Stimulated activated CD8-positive, alpha-beta memory T cell treated with anti-CD3 and anti-CD28 coated beads, Interleukin-7, amount 100 ng/mL, for 24 hours (primary cell): ENCODE results near the gene CNDP1.
"Not testable (repeated sequence)": the region's sequence is repeated elsewhere in the genome, so short reads cannot be mapped to it uniquely, and the experiment has no call there.

Experiments
- DNase-seq: peaks from one replicate; pipeline ENCODE4 v3.0.0-alpha.2; 2020; ENCODE audit warnings: low read depth

CNDP1 gene

DNA sequence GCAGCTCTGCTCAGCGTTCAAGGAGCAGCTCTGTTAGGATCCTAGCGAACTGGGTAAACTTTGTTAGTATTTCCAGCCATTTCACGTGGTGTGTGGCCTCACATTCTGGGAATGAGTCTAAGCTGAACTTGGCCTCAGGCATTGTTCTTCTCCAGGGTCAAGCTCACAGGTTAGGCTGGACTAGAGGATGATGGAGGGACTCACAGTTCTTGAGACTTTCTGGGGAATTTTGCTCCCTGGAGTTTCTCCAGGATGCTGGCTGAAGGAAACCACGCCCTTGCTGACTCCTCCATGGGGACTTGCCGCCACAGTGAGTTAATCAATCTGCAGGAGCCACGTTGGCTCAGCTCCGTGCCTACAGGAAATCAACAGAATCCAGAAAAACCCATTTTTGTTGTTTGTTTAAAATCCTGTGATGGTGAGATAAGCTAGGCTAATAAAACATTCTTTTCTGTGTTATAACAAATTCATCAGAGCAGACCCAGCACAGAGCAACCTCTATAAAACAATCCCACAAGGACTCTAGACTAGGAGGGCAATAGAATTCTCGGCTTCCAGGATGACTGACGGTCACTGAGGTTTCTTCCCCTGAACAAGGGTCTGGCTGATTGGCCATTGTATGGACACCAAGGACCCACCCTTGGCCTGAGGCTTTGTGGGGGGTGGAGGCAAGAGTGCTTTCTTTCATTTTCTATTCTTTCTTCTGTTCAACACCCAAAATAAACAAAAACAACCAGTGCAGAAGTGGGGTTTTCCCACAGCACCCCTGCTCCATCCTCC, 12.6 kb downstream of the CNDP1 start:
- no peak for DNase-seq

- no peak for DNase-seq
Observed at GRCh38 chr18:74547860-74548259, 13.6 kb downstream of the CNDP1 start.

GRCh38 chr18:74549591-74550104, 15.3 kb downstream of the CNDP1 start:
- DNase-seq: no peak

DNA sequence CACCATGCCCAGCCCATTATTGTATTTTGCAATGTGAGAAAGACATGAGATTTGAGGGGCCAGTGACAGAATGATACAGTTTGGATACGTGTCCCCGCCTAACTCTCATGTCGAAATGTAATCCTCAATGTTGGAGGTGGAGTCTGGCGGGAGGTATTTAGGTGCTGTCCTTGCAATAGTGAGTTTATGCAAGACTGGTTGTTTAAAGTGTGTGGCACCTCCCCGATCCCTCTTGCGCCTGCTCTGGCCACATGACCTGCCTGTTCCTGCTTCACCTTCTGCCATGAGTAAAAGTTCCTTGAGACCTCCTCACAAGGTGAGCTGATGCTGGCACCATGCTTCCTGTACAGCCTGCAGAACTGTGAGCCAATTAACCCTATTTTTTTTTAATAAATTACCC, 16.6 kb downstream of the CNDP1 start:
- no peak for DNase-seq

GRCh38 chr18:74551452-74551851, 17.2 kb downstream of the CNDP1 start:
- no peak for DNase-seq

DNA sequence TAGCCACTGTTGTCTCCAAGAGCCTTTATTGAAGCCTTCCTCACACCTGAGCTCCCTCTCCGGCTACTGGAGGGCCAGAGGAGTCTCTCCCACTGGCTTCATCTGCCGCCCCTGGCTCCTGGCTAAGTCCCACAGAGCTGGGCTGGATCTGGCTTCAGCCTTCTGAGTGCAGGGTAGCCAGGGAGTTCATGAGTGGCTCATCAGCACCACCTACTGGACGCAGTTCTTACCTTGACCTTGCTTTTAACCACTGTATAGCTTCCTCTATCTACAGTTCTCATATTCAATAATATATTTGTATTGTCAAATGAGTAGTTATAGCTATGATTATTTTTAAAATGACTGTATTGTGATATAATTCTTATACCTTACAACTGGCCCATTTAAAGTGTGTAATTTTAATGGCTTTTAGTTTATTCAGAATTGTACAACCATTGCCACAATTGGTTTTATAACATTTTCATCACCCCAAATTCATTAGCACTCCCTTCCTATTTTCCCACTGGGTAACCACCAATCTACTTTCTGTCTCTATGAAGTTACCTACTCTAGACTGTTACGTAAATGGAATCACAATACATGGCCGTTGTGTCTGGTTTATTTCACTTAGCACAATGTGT, 17.7 kb downstream of the CNDP1 start:
- peak; percentile 53 for DNase-seq

GRCh38 chr18:74556126-74556525, 21.8 kb downstream of the CNDP1 start:
- DNase-seq: no peak

GRCh38 chr18:74558096-74558495, 23.8 kb downstream of the CNDP1 start:
- no peak for DNase-seq

DNA sequence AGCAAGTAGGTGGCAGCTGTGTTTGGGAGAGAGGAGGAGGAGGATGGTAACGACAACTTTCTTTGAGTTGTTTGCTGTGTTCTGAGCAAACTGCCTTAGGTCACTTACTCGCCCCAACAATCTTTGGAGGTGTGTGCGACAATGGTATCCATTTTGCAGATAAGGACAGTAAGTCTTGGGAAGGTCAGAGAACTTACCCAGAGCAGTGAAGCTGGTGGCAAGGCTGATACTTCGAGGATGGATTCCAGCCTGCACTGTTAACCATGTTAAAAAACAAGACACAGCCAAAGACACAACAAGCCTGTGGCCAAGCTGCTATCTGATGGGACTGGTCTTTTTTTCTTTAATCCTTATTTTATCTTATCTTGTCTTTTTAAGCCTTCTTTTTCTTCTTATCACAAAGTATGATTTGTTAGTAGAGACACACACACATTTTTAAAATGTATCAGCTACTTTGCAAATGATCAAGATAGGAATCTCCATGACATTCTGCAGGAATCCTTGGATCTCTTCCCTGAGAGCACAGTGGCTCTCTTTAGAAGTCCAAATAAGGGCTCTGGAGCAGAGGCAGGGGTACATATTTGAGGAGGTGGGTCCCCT, 27.9 kb downstream of the CNDP1 start:
- no peak for DNase-seq

GRCh38 chr18:74562775-74563174, 28.5 kb downstream of the CNDP1 start:
- no peak for DNase-seq

GRCh38 chr18:74563999-74564398, 29.7 kb downstream of the CNDP1 start:
- DNase-seq: no peak

GRCh38 chr18:74565164-74565563, 30.9 kb downstream of the CNDP1 start:
- DNase-seq: not testable (repeated sequence)

GRCh38 chr18:74565993-74566392, 31.7 kb downstream of the CNDP1 start:
- not testable (repeated sequence) for DNase-seq

GRCh38 chr18:74567822-74568221, 33.5 kb downstream of the CNDP1 start:
- no peak for DNase-seq

- DNase-seq: no peak
Observed at GRCh38 chr18:74569401-74569800, 35.1 kb downstream of the CNDP1 start.

DNA sequence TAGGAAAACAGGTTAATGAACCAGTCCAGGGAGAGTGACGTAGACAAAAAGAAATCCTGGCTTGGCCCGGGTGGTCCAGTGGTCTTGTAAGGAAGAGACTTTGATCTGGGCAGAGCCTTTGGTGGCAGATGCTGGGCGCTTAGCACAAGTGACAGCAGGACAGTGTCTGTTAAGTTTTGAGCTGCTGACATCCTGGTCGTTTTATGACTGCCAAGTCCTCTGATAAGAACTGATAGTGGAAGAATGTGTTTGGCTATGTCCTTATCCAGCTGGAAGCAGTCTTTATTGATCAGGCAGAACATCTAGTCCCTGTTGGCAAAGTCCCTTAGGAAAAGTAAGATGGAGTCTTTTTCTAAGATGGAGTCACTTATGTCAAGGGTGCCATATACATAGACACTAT, 36.0 kb downstream of the CNDP1 start:
- no peak for DNase-seq

DNA sequence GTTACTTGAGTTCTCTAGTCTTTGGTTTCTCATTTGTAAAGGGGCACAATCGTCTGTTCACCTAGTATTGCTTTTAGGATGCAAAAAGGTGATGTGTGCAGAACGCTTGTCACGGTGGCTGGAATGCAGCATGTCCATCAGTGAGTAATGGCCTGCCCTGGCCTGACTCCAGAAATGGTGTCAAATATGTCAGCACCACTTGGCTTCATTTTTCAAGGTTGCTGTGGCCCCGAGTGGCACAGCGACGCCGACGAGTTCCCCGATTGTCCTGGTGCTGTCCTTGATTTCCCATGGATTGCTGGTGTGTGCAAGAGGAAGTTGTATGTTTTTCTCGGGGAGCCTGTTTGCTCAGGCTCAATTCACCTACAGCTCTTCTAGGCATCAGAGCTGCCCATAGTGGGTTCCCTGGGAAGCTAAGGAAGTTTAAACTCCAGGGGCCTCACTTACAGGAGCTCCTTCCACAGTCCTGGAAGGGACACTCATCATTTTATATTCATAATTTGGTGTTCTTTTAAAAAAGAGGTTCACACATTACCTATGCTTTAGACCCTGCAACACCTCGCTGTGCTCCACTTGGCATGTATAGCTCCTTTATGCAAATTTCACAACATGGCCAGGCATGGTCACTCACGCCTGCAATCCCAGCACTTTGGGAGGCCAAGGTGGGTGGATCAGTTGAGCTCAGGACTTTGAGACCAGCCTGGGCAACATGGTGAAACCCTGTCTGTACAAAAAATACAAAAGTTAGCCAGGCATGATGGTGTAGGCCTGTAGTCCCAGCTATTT, 37.8 kb downstream of the CNDP1 start:
- no peak for DNase-seq

GRCh38 chr18:74573053-74573452, 38.8 kb downstream of the CNDP1 start:
- DNase-seq: no peak

- no peak for DNase-seq
Observed at GRCh38 chr18:74574916-74575315, 40.6 kb downstream of the CNDP1 start.

- DNase-seq: no peak
Observed at GRCh38 chr18:74577019-74577418, 42.7 kb downstream of the CNDP1 start.

DNA sequence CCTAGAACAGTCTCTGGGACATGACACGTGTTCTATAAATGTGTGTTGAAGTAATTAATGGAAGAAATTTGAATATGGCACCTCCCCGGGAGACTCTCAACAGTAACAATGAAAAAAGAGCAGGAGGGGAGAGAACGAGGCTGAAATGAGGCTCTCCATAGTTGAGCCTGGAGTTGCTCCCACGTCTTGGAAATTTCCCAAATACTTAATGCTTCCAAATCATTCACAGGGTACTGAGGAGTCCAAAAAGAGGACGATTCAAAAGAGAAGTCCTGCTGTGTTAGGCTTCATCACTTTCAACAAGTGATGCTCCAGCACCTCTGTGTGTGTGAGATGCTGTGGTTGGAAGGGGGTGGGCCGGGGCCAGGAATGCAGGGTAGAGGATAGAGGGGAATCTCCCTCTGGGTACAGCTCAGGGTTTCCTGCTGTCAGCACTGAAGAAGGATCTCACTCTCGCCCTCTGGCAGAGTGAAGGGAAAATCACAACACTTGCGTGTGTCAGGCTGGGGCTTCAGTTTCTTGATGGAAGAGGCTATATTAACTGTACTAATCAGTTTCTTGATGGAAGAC, 45.3 kb downstream of the CNDP1 start:
- DNase-seq: no peak

DNA sequence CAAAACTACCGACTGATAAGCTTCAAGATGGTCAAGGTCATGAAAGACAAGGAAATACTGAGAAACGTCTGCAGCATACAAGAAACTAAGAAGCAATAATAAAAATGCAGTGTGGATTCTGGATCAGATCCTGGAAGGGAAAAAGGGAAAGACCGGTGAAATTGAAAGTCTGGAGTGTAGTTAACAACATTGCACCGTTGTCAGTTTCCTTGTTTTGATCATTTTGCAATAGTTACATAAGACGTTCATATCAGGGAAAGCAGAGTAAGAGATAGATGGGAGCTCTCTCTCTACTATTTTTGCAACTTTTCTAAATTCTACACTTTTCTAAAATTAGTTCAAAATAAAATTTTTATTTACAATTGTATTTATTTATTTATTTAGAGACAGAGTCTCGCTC, 48.3 kb downstream of the CNDP1 start:
- DNase-seq: no peak
